ENCODE data around the gene TOX3. TPM values are rescaled to one million over a fixed set of nuclear protein-coding genes. Genes with fewer than 3 reads are reported as not detected.
A peak's percentile ranks its signal among the peaks of the same experiment; 100 is the strongest.

The TOX3 gene
- total RNA-seq, 1 donor from 2014 or later, result 48.1 TPM

GRCh38 chr16:52547834-52548215 is 882 bp upstream of the TOX3 start:
- peak overlapping the region; percentile 98 for H3K4me2 ChIP-seq
- H2AFZ ChIP-seq (replicated peaks), result peak overlapping the region; percentile 14
- no peak for TF ChIP-seq CTCF (IDR thresholded peaks at IDR 0.05)
- TF ChIP-seq EZH2phosphoT487 (IDR thresholded peaks at IDR 0.05), result no peak
- TF ChIP-seq EZH2 (IDR thresholded peaks at IDR 0.05), result no peak
- no peak overlapping the region for H3K9ac ChIP-seq
- peak overlapping the region; percentile 58 for H3K27ac Mint-ChIP-seq
- no peaks in the 10 kb centered on the region for H3K27me3 ChIP-seq
- H3K4me3 Mint-ChIP-seq, result peak overlapping the region; percentile 93
- H3F3A ChIP-seq (ENCODE audit: low read depth), result peaks cover 54% of the 10 kb centered on the region
- no peaks in the 10 kb centered on the region for H3K36me3 ChIP-seq
- peaks cover 2% of the 10 kb centered on the region for H3K9me3 Mint-ChIP-seq
- no peak for DNase-seq (ENCODE audit: low spot score)
- no peak overlapping the region for H3K27ac ChIP-seq
- H3K79me2 ChIP-seq (ENCODE audit: low read depth), result peaks cover 42% of the 10 kb centered on the region
- peaks cover 54% of the 10 kb centered on the region for H3K4me1 Mint-ChIP-seq
- H4K20me1 ChIP-seq (ENCODE audit: low read depth), result peaks cover 41% of the 10 kb centered on the region
- peaks cover 8% of the 10 kb centered on the region for H3K27me3 Mint-ChIP-seq (ENCODE audit: insufficient read depth, low read depth)
- H3K9me3 ChIP-seq (ENCODE audit: low read depth), result no peaks in the 10 kb centered on the region
- H3K36me3 Mint-ChIP-seq, result peaks cover 5% of the 10 kb centered on the region
- H3K4me3 ChIP-seq, result peak overlapping the region; percentile 86
- peaks cover 57% of the 10 kb centered on the region for H3K4me1 ChIP-seq

GRCh38 chr16:52546291-52547003 is 496 bp downstream of the TOX3 start:
- Histone ChIP-seq H3K27ac (peak overlapping the region; percentile 32), H3K4me1 (peaks cover 52% of the 10 kb centered on the region), H3K79me2 (ENCODE audit: low read depth) (peaks cover 56% of the 10 kb centered on the region), H2AFZ (replicated peaks) (no peak overlapping the region), H3K4me2 (peak overlapping the region; percentile 99), H3K4me3 (peak overlapping the region; percentile 86), H3K9me3 (ENCODE audit: low read depth) (no peaks in the 10 kb centered on the region), H3K9ac (peak overlapping the region; percentile 81), H4K20me1 (ENCODE audit: low read depth) (peaks cover 55% of the 10 kb centered on the region), H3K27me3 (no peaks in the 10 kb centered on the region), H3F3A (ENCODE audit: low read depth) (peaks cover 41% of the 10 kb centered on the region), H3K36me3 (peaks cover 3% of the 10 kb centered on the region)
- peaks cover 47% of the 10 kb centered on the region for H3K4me1 Mint-ChIP-seq
- DNase-seq (ENCODE audit: low spot score), result peak; percentile 52
- H3K36me3 Mint-ChIP-seq, result peaks cover 15% of the 10 kb centered on the region
- peaks cover 8% of the 10 kb centered on the region for H3K27me3 Mint-ChIP-seq (ENCODE audit: insufficient read depth, low read depth)
- peak overlapping the region; percentile 87 for H3K27ac Mint-ChIP-seq
- peaks cover 2% of the 10 kb centered on the region for H3K9me3 Mint-ChIP-seq
- TF ChIP-seq EZH2 (IDR thresholded peaks at IDR 0.05), result no peak
- no peak for TF ChIP-seq EZH2phosphoT487 (IDR thresholded peaks at IDR 0.05)
- no peak for TF ChIP-seq CTCF (IDR thresholded peaks at IDR 0.05)
- H3K4me3 Mint-ChIP-seq, result peak overlapping the region; percentile 97

- H3K9ac ChIP-seq, result peak overlapping the region; percentile 81
- H3K36me3 ChIP-seq, result peaks cover 9% of the 10 kb centered on the region
- peak overlapping the region; percentile 86 for H3K4me3 ChIP-seq
- H3K27me3 ChIP-seq, result no peaks in the 10 kb centered on the region
- peaks cover 61% of the 10 kb centered on the region for H4K20me1 ChIP-seq (ENCODE audit: low read depth)
- peaks cover 41% of the 10 kb centered on the region for H3F3A ChIP-seq (ENCODE audit: low read depth)
- H3K4me2 ChIP-seq, result peak overlapping the region; percentile 99
- H3K4me1 ChIP-seq, result peaks cover 52% of the 10 kb centered on the region
- H3K79me2 ChIP-seq (ENCODE audit: low read depth), result peaks cover 62% of the 10 kb centered on the region
- no peak for TF ChIP-seq CTCF (IDR thresholded peaks at IDR 0.05)
- no peak for TF ChIP-seq EZH2phosphoT487 (IDR thresholded peaks at IDR 0.05)
- no peak for TF ChIP-seq EZH2 (IDR thresholded peaks at IDR 0.05)
- Mint-ChIP-seq H3K4me1 (peaks cover 47% of the 10 kb centered on the region), H3K36me3 (peaks cover 19% of the 10 kb centered on the region), H3K4me3 (peak overlapping the region; percentile 97), H3K27me3 (ENCODE audit: insufficient read depth, low read depth) (peaks cover 8% of the 10 kb centered on the region), H3K27ac (peak overlapping the region; percentile 87), H3K9me3 (peaks cover 4% of the 10 kb centered on the region)
- H3K27ac ChIP-seq, result peak overlapping the region; percentile 32
- H3K9me3 ChIP-seq (ENCODE audit: low read depth), result no peaks in the 10 kb centered on the region
- peak; percentile 41 for DNase-seq (ENCODE audit: low spot score)
- no peak overlapping the region for H2AFZ ChIP-seq (replicated peaks)
Observed at GRCh38 chr16:52545898-52546266, 1.1 kb downstream of the TOX3 start.

Data from neural progenitor cell (in vitro differentiated cells).